Ureter (tissue), 1 donor: Measurements from ENCODE around the gene SIM1. TPM values are rescaled to one million over a fixed set of nuclear protein-coding genes. Genes with fewer than 3 reads are reported as not detected.

Experiments used
- DNase-seq: peaks from one replicate; pipeline ENCODE4 v3.0.0-alpha.2; 2020; ENCODE audit warnings: low spot score
- total RNA-seq: library from RNA; stranded (reverse); gene quantifications from one replicate; pipeline ENCODE4 v1.2.4, GENCODE V29; 2023
- donor health status: DM: yes; HTN: yes; CAD: no.

Gene SIM1
- total RNA-seq, 1 donor from 2014 or later, result 5.3 TPM

DNA sequence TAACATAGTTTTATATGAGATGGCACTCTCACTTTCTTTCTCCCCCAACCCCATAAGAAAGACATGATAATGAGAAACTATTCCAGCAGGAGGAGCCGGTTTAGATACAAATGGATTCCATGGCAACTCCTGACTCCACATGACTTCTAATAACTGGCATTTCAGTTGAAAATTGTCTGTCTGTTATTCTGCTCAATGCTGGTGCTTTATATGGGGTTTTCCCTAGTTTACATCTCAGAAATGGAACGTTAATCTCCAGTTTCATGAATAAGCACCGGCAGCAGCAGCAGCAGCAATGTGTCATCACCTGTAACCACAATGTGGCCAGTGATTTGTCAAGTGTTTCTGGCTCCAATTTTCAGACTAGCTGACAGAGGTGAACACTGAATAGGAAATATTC is 8.0 kb upstream of the SIM1 start:
- no peak for DNase-seq

DNA sequence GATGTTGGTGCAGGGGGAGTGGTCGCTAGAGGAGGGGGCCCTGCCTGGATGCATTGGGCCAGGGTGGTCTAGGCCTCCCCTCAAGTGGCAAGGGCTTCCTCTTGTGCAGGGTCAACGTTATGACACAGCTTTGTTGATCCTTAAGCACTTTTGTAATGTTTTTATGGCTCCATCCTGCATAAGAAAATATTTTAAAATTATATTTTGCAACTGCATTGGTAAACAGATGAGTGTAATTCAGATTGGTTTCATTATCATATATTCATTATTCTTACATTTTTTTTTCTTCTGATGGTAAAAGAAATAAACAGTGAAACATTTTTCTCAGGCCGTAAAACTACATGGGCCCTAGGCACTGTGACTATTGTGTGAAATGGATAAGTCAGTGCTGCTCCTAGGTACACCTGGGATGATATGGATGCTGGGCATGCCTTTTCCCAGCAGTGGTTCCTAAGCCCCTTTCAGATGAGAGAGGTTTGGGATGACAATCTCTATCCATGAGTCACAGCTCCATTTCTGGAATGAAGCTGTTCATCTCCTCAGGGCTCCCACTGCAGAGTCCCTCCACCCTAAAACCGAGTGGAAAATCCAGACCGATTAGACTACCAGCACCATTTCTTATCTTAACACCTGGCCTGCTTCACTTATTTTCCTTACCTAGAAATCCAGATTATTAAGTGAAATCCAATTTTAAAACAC is 5.8 kb upstream of the SIM1 start:
- no peak for DNase-seq

DNA sequence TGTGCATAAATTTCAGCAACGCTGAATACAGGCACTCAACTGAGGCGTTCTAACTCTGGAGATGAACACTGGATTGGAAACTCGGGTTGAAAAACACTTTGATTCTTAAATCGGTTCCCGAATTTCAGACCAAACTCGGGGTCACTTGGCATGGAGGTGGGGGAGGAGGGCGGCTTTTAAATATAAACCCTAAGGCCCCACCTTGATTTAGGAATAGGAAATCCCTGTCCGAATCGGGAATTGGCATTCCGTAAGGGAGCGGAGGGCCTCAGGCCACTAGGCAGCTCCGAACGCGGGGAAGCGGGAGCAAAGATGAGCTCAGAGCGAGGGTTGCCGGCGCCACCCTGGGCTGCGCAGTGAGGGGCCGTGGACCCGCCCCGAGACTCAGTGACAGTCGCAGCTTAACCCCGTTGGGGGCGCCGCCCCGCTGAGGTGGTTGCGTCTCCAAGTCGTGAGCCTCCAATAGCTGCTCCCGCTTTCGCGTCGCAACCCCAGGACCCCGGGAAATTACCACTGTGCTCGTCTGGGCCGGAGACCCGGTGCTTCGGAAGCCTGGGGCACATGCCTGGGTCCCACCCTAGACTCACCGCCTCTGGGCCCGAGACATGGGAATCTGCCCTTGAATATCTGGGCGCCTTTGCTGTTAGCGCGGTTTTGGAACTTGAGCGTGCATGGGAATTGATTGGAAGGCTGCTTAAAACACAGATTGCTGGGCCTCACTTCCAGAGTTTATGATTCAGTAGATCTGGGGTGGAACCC is 4.6 kb upstream of the SIM1 start:
- no peak for DNase-seq

- DNase-seq, result no peak
These were observed 3.4 kb upstream of the SIM1 start for GRCh38 chr6:100468016-100468622.

- DNase-seq, result no peak
These were observed 2.7 kb upstream of the SIM1 start for GRCh38 chr6:100467129-100468015.

DNA sequence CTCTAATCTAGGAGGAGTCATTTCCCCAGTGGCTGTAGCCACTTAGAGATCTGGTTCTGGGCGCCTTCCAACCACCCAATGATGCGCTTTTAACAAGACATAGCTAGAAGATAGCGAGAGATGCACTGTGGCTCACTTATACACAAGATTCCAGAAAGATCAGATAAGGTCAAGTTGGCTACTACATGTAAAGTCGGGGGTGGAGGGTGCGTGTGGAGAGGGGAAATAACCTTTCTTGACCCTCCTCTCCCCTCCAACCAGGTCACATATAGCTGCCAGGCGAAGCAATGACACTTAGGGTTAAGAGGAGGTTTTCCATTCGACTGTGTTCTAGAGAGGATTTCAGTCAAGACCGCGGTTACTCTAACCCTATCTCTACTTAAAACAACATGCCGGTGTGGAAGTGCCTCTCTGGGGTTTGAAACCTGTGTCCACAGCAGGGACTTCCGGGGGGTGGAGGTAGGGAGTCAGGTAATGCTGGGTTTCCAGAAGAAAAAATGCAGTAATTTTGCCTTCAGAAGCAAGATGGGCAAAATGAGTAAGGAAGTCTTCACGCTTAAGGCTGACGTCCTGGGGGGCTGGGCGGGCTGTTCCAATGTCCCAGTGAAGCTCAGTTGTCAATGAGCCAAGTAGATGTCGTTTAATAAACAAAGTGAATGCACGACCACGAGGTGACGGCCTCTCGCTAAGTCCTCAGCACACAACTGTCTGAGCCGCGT is 1.8 kb upstream of the SIM1 start:
- DNase-seq, result no peak

GRCh38 chr6:100465701-100466409 is 1.1 kb upstream of the SIM1 start:
- DNase-seq, result no peak

DNA sequence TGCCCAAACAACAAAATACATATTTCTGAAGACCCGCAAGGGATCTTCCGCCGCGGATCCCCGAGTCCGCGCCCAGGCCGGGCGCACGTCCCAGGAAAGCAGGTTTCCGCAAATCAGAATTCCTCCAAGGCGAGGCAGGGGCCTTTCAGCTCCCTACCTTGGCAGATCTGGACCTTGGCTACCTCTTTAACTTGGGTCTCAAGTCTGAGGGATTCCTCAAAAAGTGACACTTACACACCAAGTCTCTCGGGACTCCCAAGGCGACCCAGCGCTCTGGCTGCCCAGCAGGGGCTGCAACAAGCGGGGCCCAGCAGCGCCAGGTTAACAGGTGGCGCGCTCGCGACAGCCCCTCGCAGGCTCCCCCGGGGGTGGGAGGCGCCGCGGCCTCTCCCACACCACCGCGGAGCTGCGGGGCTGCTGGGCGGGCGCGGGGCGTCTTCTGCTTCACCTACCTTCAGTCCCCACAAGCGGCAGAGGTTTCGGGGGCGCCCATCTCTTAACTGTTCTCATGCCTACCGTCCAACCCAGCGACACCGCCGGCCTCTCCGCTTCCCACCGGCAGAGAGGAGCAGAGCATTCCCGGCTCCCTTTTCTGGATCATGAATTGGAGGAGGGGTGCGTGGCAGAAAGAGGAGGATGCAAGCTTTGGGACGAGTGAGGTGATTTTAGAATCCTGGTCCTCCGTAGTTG is 414 bp downstream of the SIM1 start:
- DNase-seq, result no peak

- no peak for DNase-seq
These were observed 1.0 kb downstream of the SIM1 start for GRCh38 chr6:100463630-100464161.

GRCh38 chr6:100462706-100463629 is 1.8 kb downstream of the SIM1 start:
- no peak for DNase-seq

DNA sequence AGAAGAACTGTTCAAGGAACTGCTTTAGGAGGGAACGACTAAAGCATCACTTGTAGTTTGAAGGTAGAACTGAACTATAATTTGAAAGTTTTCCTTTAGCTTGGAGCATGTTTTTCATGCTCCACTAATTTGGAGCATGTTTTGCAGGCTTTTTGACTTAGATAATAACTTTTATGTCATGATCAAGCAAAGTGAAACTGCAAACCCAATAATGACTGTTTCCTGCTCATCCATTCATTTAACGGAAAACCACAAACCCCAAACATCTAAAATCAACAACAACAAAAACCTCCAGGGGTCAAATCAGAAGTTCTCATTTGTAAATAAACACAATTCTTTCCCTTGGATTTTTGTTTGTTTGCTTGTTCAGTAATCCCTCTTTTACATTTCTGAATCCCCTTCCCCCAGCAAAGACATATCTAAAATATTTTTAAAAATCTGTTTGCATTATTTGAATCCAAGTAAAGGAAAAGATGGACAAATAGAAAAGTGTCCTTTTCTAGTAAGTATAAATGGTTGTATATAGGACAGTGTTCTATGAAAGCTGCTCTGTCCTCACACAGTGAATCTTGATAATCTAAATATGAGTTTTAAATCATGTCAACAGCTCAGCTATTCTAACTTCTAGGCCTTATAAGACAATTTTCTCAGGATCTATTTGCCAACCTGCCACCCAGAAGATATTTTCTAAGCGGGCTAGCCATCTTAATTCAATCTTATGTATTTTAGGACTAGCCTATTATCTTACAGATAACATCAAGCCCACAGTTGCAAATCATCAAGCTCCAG is 2.6 kb downstream of the SIM1 start:
- DNase-seq, result no peak

DNA sequence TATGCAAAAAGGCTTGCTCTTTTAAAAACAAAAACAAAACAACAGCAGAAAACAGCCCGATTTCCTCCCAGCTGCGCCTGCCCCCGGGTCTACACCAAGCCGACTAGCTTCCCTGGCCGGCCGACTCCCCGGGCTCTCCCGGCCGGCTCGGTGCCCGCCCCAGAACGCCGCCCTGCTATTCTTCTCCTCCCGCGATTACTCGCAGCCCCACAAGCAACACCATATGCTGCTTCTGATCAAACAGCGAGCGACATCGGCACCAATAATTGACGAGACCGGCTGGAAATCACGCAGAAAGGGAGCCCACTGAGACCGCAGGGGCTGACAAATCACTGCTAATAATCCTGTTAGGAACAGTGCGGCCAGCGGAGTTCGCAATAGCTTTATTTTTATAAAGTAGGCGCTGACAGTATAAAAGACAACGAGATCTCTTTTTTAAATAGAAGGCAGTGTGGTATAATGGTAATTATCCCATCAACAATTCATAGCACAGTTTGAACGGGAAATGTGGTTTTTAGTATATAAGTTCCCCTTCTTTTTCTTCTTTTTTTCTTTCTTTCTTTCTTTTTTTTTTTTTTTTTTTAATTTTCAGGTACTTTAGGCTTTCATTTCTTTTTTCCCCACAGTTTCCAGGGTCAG is 3.3 kb downstream of the SIM1 start:
- no peak for DNase-seq

GRCh38 chr6:100460650-100461204 is 4.0 kb downstream of the SIM1 start:
- no peak for DNase-seq

GRCh38 chr6:100459592-100460184 is 5.0 kb downstream of the SIM1 start:
- no peak for DNase-seq

- DNase-seq, result no peak
These were observed 5.7 kb downstream of the SIM1 start for GRCh38 chr6:100458841-100459591.
